Peyer's patch (tissue), 4 donors: Measurements from ENCODE around the gene EHD1. TPM values are rescaled to one million over a fixed set of nuclear protein-coding genes. Genes with fewer than 3 reads are reported as not detected.
A peak's percentile ranks its signal among the peaks of the same experiment; 100 is the strongest.

ENCODE experiments used
- DNase-seq, 3 donors: peaks; one replicate each; pipeline ENCODE4 v3.0.0-alpha.2; 2017 to 2019
- H3K27ac ChIP-seq, 4 donors: fragments of 200-600 bp; sonication (generic); one replicate each; pipeline ENCODE4 v1.5.1; 2016 to 2019
- H3K27me3 ChIP-seq, 2 donors: fragments of 200-600 bp; sonication (generic); one replicate each; pipeline ENCODE4 v1.5.1; 2019
- H3K36me3 ChIP-seq, 3 donors: fragments of 200-600 bp; sonication (generic); one replicate each; pipeline ENCODE4 v1.5.1; 2016 to 2019
- H3K4me1 ChIP-seq, 4 donors: fragments of 200-600 bp; sonication (generic); one replicate each; pipeline ENCODE4 v1.5.1; 2016 to 2019
- H3K4me3 ChIP-seq, 4 donors: fragments of 200-600 bp; sonication (generic); 1 replicate in 3 of 4; 2 replicates in 1 of 4; pipeline ENCODE4 v1.5.1; 2016 to 2019; ENCODE audit warnings: mild to moderate bottlenecking in 1 of 4
- H3K9me3 ChIP-seq, 4 donors: fragments of 200-600 bp; sonication (generic); one replicate each; pipeline ENCODE4 v1.5.1; 2016 to 2019; ENCODE audit warnings: mild to moderate bottlenecking in 1 of 4
- CTCF ChIP-seq, 6 experiments: fragments of 450-650 bp in 4 of 6; fragments of 200-600 bp in 2 of 6; sonication (generic) in 1 of 6; IDR thresholded peaks; one replicate each; pipeline ENCODE4 v1.5.1; 2017 to 2019; ENCODE audit warnings: antibody characterized with exemption in 6 of 6, mild to moderate bottlenecking in 3 of 6, moderate library complexity in 1 of 6
- POLR2A ChIP-seq, 2 donors: fragments of 450-650 bp; IDR thresholded peaks; one replicate each; pipeline ENCODE4 v1.5.1; 2017; ENCODE audit warnings: antibody characterized with exemption in 2 of 2, mild to moderate bottlenecking in 2 of 2, moderate library complexity in 2 of 2
- total RNA-seq, 4 donors: library from RNA; depleted of rRNA; stranded (reverse); fragments of >200 nt; gene quantifications; one replicate each; pipeline ENCODE4 v1.1.0, GENCODE V29; 2016

EHD1 gene
- total RNA-seq, 4 donors from 2014 or later, result 56.2 to 185 (median 98.6) TPM

- Histone ChIP-seq H3K36me3 (peaks cover 0 to 19% (median 0%) of the 10 kb centered on the region in 3 donors), H3K27me3 (no peaks in the 10 kb centered on the region), H3K27ac (peak within 1 kb of the TSS; percentile 88 to 98 (median 94)), H3K4me3 (peak within 1 kb of the TSS; percentile 77 to 98 (median 84)), H3K9me3 (no peaks in the 10 kb centered on the region), H3K4me1 (peaks cover 0 to 20% (median 15%) of the 10 kb centered on the region in 4 donors)
- DNase-seq, result peak; percentile 95 to 98 (median 97)
- TF ChIP-seq CTCF (IDR thresholded peaks at IDR 0.05) (peak in 3 of 6 experiments; percentile 27 to 66 (median 29)), POLR2A (IDR thresholded peaks at IDR 0.05) (peak; percentile 71 to 91)
These were observed 45.8 kb upstream of the EHD1 start, which contains the start of gene PPP2R5B for GRCh38 chr11:64923944-64924909. Gene PPP2R5B (plus strand): TSS chr11:64924689. CDS start chr11:64925735, 1,046 bp downstream.

DNA sequence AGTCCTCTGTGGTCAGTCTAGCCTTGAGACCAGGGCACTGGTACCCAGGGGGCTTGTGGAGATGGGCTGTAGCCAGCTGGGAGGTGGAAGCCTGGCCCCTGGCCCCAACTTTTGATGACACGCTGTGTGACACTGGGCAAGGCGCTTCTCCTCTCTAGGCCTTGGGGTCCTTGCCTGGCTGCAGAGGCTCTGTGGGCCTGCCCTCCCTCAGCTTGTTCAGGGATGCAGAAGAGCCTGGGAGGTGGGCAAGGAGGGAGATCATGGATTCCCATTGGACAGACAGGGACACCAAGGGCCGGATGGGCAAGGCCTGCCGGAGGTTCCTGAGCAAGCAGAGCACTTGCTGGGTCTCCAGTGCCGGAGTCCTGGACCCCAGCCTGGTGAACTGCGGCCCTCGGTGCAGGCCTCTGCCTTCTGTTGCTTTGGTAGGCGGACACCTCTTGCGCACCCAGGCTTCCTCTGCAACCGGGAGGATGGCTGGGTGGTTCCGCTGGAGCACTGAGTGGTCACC, 44.8 kb upstream of the EHD1 start:
- H3K27me3 ChIP-seq, result no peaks in the 10 kb centered on the region
- no peaks in the 10 kb centered on the region for H3K9me3 ChIP-seq
- peaks cover 0 to 22% (median 17%) of the 10 kb centered on the region in 4 donors for H3K4me1 ChIP-seq
- peak overlapping the region in 3 of 4 donors; percentile 88 to 98 (median 92) for H3K27ac ChIP-seq
- no peak for DNase-seq
- peaks cover 0 to 8% (median 0%) of the 10 kb centered on the region in 3 donors for H3K36me3 ChIP-seq
- TF ChIP-seq POLR2A (IDR thresholded peaks at IDR 0.05) (no peak), CTCF (IDR thresholded peaks at IDR 0.05) (no peak)
- no peak overlapping the region for H3K4me3 ChIP-seq

DNA sequence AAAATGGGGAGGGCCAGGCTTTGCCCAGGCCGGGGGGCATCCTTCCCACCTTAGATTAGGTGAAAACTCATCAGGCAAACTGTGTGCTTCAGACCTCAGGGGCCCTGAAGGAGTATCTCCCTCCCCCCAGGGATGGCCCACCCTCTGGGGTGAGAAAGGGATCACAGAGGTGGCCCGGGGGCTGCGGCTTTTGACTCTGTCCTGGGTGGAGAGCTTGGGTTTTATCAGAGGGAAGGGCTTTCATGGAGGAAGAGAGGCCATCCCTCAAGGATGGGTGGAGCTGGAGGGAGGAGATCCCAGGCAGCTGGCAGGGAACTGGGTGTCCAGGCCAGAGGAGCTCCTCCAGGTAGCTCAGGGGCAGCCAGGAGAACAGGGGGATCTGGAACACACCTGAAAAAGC, 43.0 kb upstream of the EHD1 start:
- Histone ChIP-seq H3K4me3 (no peak overlapping the region), H3K27ac (no peak overlapping the region), H3K36me3 (no peaks in the 10 kb centered on the region), H3K4me1 (peaks cover 0 to 27% (median 21%) of the 10 kb centered on the region in 4 donors), H3K9me3 (no peaks in the 10 kb centered on the region), H3K27me3 (no peaks in the 10 kb centered on the region)
- TF ChIP-seq CTCF (IDR thresholded peaks at IDR 0.05) (no peak), POLR2A (IDR thresholded peaks at IDR 0.05) (no peak)
- no peak for DNase-seq

- TF ChIP-seq POLR2A (IDR thresholded peaks at IDR 0.05), result no peak
- no peak for TF ChIP-seq CTCF (IDR thresholded peaks at IDR 0.05)
- no peak for DNase-seq
- no peak overlapping the region for H3K27ac ChIP-seq
- peaks cover 0 to 28% (median 19%) of the 10 kb centered on the region in 4 donors for H3K4me1 ChIP-seq
- no peaks in the 10 kb centered on the region for H3K36me3 ChIP-seq
- H3K4me3 ChIP-seq, result no peak overlapping the region
- H3K27me3 ChIP-seq, result no peaks in the 10 kb centered on the region
- no peaks in the 10 kb centered on the region for H3K9me3 ChIP-seq
These were observed 41.7 kb upstream of the EHD1 start for GRCh38 chr11:64920124-64920523.

DNA sequence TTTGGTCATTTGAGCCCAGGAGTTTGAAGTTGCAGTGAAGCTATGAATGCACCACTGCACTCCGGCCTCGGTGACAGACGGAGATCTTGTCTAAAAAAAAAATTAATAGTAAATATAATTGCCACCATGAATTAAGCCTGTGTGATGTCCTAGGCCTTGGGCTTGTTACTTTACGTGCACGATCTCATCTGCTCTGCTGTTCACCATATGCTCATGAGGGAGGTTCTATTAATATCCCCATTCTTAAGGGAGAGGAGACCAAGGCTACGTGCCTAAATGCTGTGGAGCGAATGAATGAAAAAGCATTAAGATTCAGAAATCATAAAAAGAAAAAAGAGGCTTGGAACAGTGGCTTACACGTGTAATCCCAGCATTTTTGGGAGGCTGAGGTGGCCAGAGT, 41.2 kb upstream of the EHD1 start:
- Histone ChIP-seq H3K4me3 (no peak overlapping the region), H3K36me3 (no peaks in the 10 kb centered on the region), H3K4me1 (peaks cover 0 to 29% (median 19%) of the 10 kb centered on the region in 4 donors), H3K27me3 (no peaks in the 10 kb centered on the region), H3K9me3 (no peaks in the 10 kb centered on the region), H3K27ac (no peak overlapping the region)
- no peak for TF ChIP-seq POLR2A (IDR thresholded peaks at IDR 0.05)
- TF ChIP-seq CTCF (IDR thresholded peaks at IDR 0.05), result no peak
- no peak for DNase-seq
